ENCODE results near the gene HOOK2. TPM values are rescaled to one million over a fixed set of nuclear protein-coding genes. Genes with fewer than 3 reads are reported as not detected.

HOOK2 gene
- total and polyA plus RNA-seq, 2 of the 4 experiments (the other 2 are of a cell fraction), result 7.5 to 21.6 TPM

- TF ChIP-seq CTCF (conservative IDR thresholded peaks at IDR 0.05; ENCODE audit: low read depth, low read length), result no peak
These were observed 26.3 kb upstream of the HOOK2 start, which contains the start of the genes PRDX2 and THSD8 (continued) for GRCh38 chr19:12801466-12802266.
